GM23338 (cell line): ENCODE data around the gene CD1E. TPM values are rescaled to one million over a fixed set of nuclear protein-coding genes. Genes with fewer than 3 reads are reported as not detected.
A peak's percentile ranks its signal among the peaks of the same experiment; 100 is the strongest.

Source experiments
- ATAC-seq: fragments of 200-7000 bp; cut with Tn5 transposase; 3 replicates; pipeline ENCODE4 v1.9.1; 2020
- DNase-seq: peaks from one replicate; pipeline ENCODE4 v3.0.0-alpha.2; 2015; ENCODE audit warnings: low spot score
- H2AFZ ChIP-seq: fragments of 200-600 bp; sonication (generic); 2 replicates; pipeline ENCODE4 v1.8.0; 2016; ENCODE audit warnings: antibody characterized with exemption, mild to moderate bottlenecking, moderate library complexity
- H3F3A ChIP-seq: fragments of 200-600 bp; sonication (generic); replicated peaks from 2 replicates; pipeline ENCODE4 v1.8.0; 2017; ENCODE audit warnings: antibody characterized with exemption, mixed run types, low read depth
- H3K27ac ChIP-seq: fragments of 200-600 bp; sonication (generic); 2 replicates; pipeline ENCODE4 v1.6.1; 2016; ENCODE audit warnings: low read depth
- H3K27me3 ChIP-seq: fragments of 200-600 bp; sonication (generic); 2 replicates; pipeline ENCODE4 v1.8.0; 2016; ENCODE audit warnings: mild to moderate bottlenecking, mixed run types, moderate library complexity; ENCODE audit not compliant: insufficient read depth
- H3K36me3 ChIP-seq: fragments of 200-600 bp; sonication (generic); 2 replicates; pipeline ENCODE4 v1.8.0; 2016; ENCODE audit warnings: mild to moderate bottlenecking; ENCODE audit not compliant: insufficient read depth
- H3K4me1 ChIP-seq: fragments of 200-600 bp; sonication (generic); 2 replicates; pipeline ENCODE4 v1.8.0; 2016; ENCODE audit warnings: mild to moderate bottlenecking, moderate library complexity; ENCODE audit not compliant: insufficient read depth
- H3K4me2 ChIP-seq: fragments of 200-600 bp; sonication (generic); 2 replicates; pipeline ENCODE4 v1.7.1; 2017; ENCODE audit warnings: mixed run types
- H3K4me3 ChIP-seq: fragments of 200-600 bp; sonication (generic); 2 replicates; pipeline ENCODE4 v1.6.1; 2016; ENCODE audit warnings: mixed run types
- H3K79me2 ChIP-seq: fragments of 200-600 bp; sonication (generic); replicated peaks from 2 replicates; pipeline ENCODE4 v1.8.0; 2017; ENCODE audit warnings: mild to moderate bottlenecking; ENCODE audit not compliant: insufficient read depth
- H3K9me2 ChIP-seq: fragments of 200-600 bp; sonication (generic); 2 replicates; pipeline ENCODE4 v1.8.0; 2017; ENCODE audit not compliant: insufficient read depth
- H4K20me1 ChIP-seq: fragments of 200-600 bp; sonication (generic); replicated peaks from 2 replicates; pipeline ENCODE4 v1.8.0; 2017; ENCODE audit warnings: mild to moderate bottlenecking; ENCODE audit not compliant: insufficient read depth
- H3K27ac Mint-ChIP-seq: 2 replicates; pipeline ENCODE4 v1.8.0; 2020; ENCODE audit warnings: inconsistent platforms, mild to moderate bottlenecking, moderate library complexity, mixed read lengths
- H3K27me3 Mint-ChIP-seq: 3 replicates; pipeline ENCODE4 v1.8.0; 2022; ENCODE audit warnings: low read depth, mild to moderate bottlenecking, moderate library complexity, mixed read lengths, inconsistent platforms; ENCODE audit not compliant: insufficient read depth, poor library complexity
- H3K36me3 Mint-ChIP-seq: 3 replicates; pipeline ENCODE4 v1.8.0; 2021; ENCODE audit warnings: low read depth, mild to moderate bottlenecking, inconsistent platforms, moderate library complexity, mixed read lengths
- H3K4me1 Mint-ChIP-seq: 3 replicates; pipeline ENCODE4 v1.8.0; 2020; ENCODE audit warnings: mild to moderate bottlenecking, inconsistent platforms, mixed read lengths
- H3K4me3 Mint-ChIP-seq: 3 replicates; pipeline ENCODE4 v1.8.0; 2021; ENCODE audit warnings: moderate library complexity, mild to moderate bottlenecking, inconsistent platforms, mixed read lengths
- H3K9me3 Mint-ChIP-seq: 3 replicates; pipeline ENCODE4 v1.8.0; 2020; ENCODE audit warnings: moderate library complexity, mild to moderate bottlenecking, inconsistent platforms, mixed read lengths
- CREB1 ChIP-seq: fragments of 250-450 bp; sonication (Bioruptor Pico); IDR thresholded peaks from 2 replicates; pipeline ENCODE4 v1.5.0; 2020; ENCODE audit warnings: low read depth, mild to moderate bottlenecking, moderate library complexity
- ETS1 ChIP-seq: IDR thresholded peaks from 2 replicates; pipeline ENCODE4 v1.6.1; 2016; ENCODE audit warnings: antibody characterized with exemption
- EZH2 ChIP-seq: fragments of 200-600 bp; sonication (generic); IDR thresholded peaks from one replicate; pipeline ENCODE4 v1.8.0; 2017; ENCODE audit warnings: antibody characterized with exemption, mild to moderate bottlenecking, low read depth; ENCODE audit not compliant: unreplicated experiment
- EZH2phosphoT487 ChIP-seq: fragments of 200-600 bp; sonication (generic); IDR thresholded peaks from one replicate; pipeline ENCODE4 v1.8.1; 2018; ENCODE audit warnings: antibody characterized with exemption; ENCODE audit not compliant: unreplicated experiment
- JUNB ChIP-seq: IDR thresholded peaks from one replicate; pipeline ENCODE4 v1.6.1; 2016; ENCODE audit warnings: antibody characterized with exemption; ENCODE audit not compliant: unreplicated experiment
- POLR2AphosphoS5 ChIP-seq: IDR thresholded peaks from 2 replicates; pipeline ENCODE4 v1.6.1; 2016; ENCODE audit warnings: antibody characterized with exemption, low read depth
- REST ChIP-seq: IDR thresholded peaks from one replicate; pipeline ENCODE4 v1.6.1; 2018; ENCODE audit warnings: antibody characterized with exemption; ENCODE audit not compliant: unreplicated experiment
- ZNF331 ChIP-seq: fragments of 250-450 bp; sonication (Bioruptor Pico); IDR thresholded peaks from 2 replicates; pipeline ENCODE4 v1.5.0; 2020; ENCODE audit warnings: low read depth, mild to moderate bottlenecking, moderate library complexity
- ZNF462 ChIP-seq: fragments of 250-450 bp; sonication (Bioruptor Pico); IDR thresholded peaks from 2 replicates; pipeline ENCODE4 v1.5.0; 2020; ENCODE audit warnings: mild to moderate bottlenecking, moderate library complexity
- polyA plus RNA-seq: library from polyadenylated mRNA; unstranded; fragments of >200 nt; fragmentation: Nextera tagmentation; extraction: Ambion mirVana; gene quantifications from 2 replicates; pipeline ENCODE4 v1.2.1, GENCODE V29; 2016
- total RNA-seq: library from RNA; depleted of rRNA; stranded (reverse); fragments of >200 nt; shearing (Covaris generic); gene quantifications from 2 replicates; pipeline ENCODE4 v1.2.3, GENCODE V29; 2014

The CD1E gene
- total and polyA plus RNA-seq, 2 experiments from 2014 or later = not detected

GRCh38 chr1:158356616-158357015, 2.9 kb downstream of the CD1E start:
- Mint-ChIP-seq H3K9me3 (no peaks in the 10 kb centered on the region), H3K36me3 (no peaks in the 10 kb centered on the region), H3K27me3 (peaks cover 2% of the 10 kb centered on the region), H3K4me3 (no peak overlapping the region), H3K4me1 (peaks cover 10% of the 10 kb centered on the region; the same call in 2 of the 3 replicates), H3K27ac (no peak overlapping the region)
- H3F3A ChIP-seq = no peaks in the 10 kb centered on the region
- ATAC-seq = no peak
- H3K27me3 ChIP-seq = no peaks in the 10 kb centered on the region
- DNase-seq = no peak
- H3K4me3 ChIP-seq = no peak overlapping the region
- H3K27ac ChIP-seq = no peak overlapping the region
- TF ChIP-seq EZH2phosphoT487 = no peak
- no peak for TF ChIP-seq JUNB
- no peak for TF ChIP-seq ZNF462 (CRISPR knock-in tag)
- TF ChIP-seq POLR2AphosphoS5 = no peak
- no peak overlapping the region for H3K4me2 ChIP-seq
- H3K4me1 ChIP-seq = peaks cover 7% of the 10 kb centered on the region; the same call in 1 of the 2 replicates
- H3K79me2 ChIP-seq = no peaks in the 10 kb centered on the region
- no peaks in the 10 kb centered on the region for H3K36me3 ChIP-seq
- H3K9me2 ChIP-seq = 0 out of 2 replicates have a peak, but pooled peaks cover 4% of the 10 kb centered on the region
- peak overlapping the region; percentile 6; the same call in 1 of the 2 replicates for H2AFZ ChIP-seq
- H4K20me1 ChIP-seq = no peaks in the 10 kb centered on the region; the same call in 1 of the 2 replicates

- Mint-ChIP-seq H3K9me3 (no peaks in the 10 kb centered on the region), H3K4me3 (no peak overlapping the region), H3K4me1 (peaks cover 10% of the 10 kb centered on the region; the same call in 2 of the 3 replicates), H3K36me3 (no peaks in the 10 kb centered on the region), H3K27me3 (peaks cover 2% of the 10 kb centered on the region), H3K27ac (no peak overlapping the region; the same call in 1 of the 2 replicates)
- Histone ChIP-seq H3K36me3 (no peaks in the 10 kb centered on the region), H3K4me2 (no peak overlapping the region), H2AFZ (0 out of 2 replicates have a peak overlapping the region, but pooled peaks have one; percentile 6), H3K9me2 (0 out of 2 replicates have a peak, but pooled peaks cover 4% of the 10 kb centered on the region), H4K20me1 (no peaks in the 10 kb centered on the region; the same call in 1 of the 2 replicates), H3F3A (no peaks in the 10 kb centered on the region), H3K27ac (no peak overlapping the region), H3K27me3 (no peaks in the 10 kb centered on the region), H3K79me2 (no peaks in the 10 kb centered on the region), H3K4me3 (no peak overlapping the region), H3K4me1 (peaks cover 7% of the 10 kb centered on the region; the same call in 1 of the 2 replicates)
- peak; percentile 47 for ATAC-seq
- DNase-seq = no peak
- TF ChIP-seq JUNB (no peak), EZH2phosphoT487 (no peak), CREB1 (CRISPR knock-in tag) (no peak), ZNF331 (CRISPR knock-in tag) (no peak), EZH2 (no peak), REST (no peak), POLR2AphosphoS5 (no peak), ETS1 (no peak)
These were observed 3.7 kb downstream of the CD1E start for GRCh38 chr1:158357441-158357840.
